ENCODE data around the gene LFNG. TPM values are rescaled to one million over a fixed set of nuclear protein-coding genes. Genes with fewer than 3 reads are reported as not detected.

The LFNG gene
- total RNA-seq, 1 experiment from 2014 or later, result 2.4 TPM

DNA sequence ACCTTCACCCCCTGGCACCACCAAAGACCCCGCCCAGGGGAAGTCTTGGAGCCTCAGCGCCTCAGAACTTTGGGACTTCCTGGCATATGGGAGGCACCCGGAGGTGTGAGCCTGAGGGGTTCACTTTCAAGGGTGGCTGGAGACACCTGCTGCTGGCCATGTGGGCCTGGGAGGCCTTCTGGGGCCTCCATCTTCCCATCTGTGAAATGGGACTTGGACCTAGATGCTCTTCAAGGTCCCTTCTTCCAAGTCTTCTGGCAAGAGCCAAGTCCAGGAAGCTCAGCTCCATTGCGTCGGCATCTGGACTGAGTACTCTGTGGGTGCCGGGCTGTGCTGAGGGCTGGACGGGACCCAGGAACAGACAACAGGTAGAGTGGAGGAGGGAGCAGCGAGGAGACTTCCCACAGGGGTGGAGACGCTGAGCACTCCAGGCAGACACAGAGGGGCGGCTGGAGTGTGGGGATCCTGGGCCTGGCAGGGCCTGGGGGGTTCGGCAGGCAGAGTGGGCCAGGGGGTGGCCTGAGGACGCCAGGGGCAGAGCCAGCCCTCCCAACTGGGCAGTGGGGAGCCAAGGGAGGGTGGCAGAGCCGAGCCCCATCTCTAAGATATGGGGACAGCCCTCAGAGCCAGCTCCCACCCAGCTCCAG, 9.3 kb upstream of the LFNG start:
- no TSS peak for BruUV-seq (replicated peaks)
- peaks cover 9% of the 10 kb centered on the region for H3K4me1 Mint-ChIP-seq (ENCODE audit: insufficient read depth, unreplicated experiment)
- no peak for DNase-seq (ENCODE audit: unreplicated experiment)
- H3K27me3 Mint-ChIP-seq (ENCODE audit: insufficient read depth, unreplicated experiment), result no peaks in the 10 kb centered on the region
- CTCF ChIA-PET, result interaction anchor here (0.7 kb wide), 1 partner anchor 98 kb away, joined by 3 read pairs; no protein-coding TSS in a partner anchor
- no peaks in the 10 kb centered on the region for H3K36me3 Mint-ChIP-seq (ENCODE audit: insufficient read depth, unreplicated experiment)
- H3K9me3 Mint-ChIP-seq (ENCODE audit: unreplicated experiment), result no peaks in the 10 kb centered on the region
- TF ChIP-seq, protein P1, sequence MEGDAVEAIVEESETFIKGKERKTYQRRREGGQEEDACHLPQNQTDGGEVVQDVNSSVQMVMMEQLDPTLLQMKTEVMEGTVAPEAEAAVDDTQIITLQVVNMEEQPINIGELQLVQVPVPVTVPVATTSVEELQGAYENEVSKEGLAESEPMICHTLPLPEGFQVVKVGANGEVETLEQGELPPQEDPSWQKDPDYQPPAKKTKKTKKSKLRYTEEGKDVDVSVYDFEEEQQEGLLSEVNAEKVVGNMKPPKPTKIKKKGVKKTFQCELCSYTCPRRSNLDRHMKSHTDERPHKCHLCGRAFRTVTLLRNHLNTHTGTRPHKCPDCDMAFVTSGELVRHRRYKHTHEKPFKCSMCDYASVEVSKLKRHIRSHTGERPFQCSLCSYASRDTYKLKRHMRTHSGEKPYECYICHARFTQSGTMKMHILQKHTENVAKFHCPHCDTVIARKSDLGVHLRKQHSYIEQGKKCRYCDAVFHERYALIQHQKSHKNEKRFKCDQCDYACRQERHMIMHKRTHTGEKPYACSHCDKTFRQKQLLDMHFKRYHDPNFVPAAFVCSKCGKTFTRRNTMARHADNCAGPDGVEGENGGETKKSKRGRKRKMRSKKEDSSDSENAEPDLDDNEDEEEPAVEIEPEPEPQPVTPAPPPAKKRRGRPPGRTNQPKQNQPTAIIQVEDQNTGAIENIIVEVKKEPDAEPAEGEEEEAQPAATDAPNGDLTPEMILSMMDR (IDR thresholded peaks at IDR 0.05; ENCODE audit: unreplicated experiment), result no peak
- intact Hi-C loops (cut with micrococcal nuclease), result no loop called here
- no peak overlapping the region for H3K27ac Mint-ChIP-seq (ENCODE audit: low read depth, unreplicated experiment)
- POLR2A ChIA-PET, result interaction anchor here (0.6 to 1.2 kb wide), 2 partner anchors 45 to 108 kb away, joined by 3 to 5 read pairs; partner anchors contain the start of gene BRAT1
- H3K4me3 Mint-ChIP-seq (ENCODE audit: unreplicated experiment), result no peak overlapping the region

DNA sequence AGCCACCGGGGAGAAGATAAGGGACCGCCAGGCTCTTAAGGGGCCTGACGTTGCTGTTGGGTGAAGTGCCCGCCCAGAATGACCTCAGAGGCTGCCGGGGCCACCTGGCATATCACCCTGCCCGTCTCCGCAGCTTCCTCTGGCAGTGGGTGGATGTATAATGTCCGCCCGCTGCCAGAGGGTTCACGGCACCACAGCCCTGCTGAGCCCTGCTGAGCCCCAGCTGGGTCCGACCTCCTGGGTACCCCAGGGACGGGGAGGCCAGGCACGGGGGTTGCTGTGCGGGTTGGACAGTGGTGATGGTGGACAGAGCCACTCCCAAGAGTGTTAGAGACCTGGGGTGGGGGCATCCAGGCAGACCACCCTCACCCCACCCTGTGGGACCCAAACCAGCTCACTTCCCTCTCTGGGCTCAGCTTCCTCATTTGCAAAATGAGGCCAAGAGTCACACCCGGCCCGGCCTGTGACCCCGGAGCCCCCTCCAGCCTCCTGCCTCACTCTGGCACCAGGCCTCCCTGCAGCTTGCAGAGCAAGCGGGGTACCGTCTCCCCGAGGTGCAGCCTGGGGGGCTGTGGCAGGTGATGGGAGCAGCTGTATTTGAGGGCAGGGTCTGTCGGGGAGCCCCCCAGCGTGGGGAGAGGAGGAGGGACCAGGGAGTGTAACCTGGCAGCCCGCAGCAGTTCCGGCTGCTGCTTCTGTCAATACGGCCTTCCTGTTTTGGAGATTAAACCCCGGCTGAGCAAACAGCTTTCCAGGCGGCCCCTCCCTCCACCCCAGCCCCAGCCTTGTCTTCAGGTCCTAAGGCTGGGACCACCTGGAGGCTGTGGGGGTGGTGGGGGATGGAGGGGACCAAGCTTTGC, 8.4 kb upstream of the LFNG start:
- no peaks in the 10 kb centered on the region for H3K36me3 Mint-ChIP-seq (ENCODE audit: insufficient read depth, unreplicated experiment)
- H3K27me3 Mint-ChIP-seq (ENCODE audit: insufficient read depth, unreplicated experiment), result no peaks in the 10 kb centered on the region
- ChIA-PET POLR2A (interaction anchor here (0.6 to 1.2 kb wide), 2 partner anchors 45 to 109 kb away, joined by 3 to 5 read pairs; partner anchors contain the start of gene BRAT1), CTCF (no interaction called here)
- intact Hi-C loops (cut with micrococcal nuclease), result no loop called here
- peaks cover 9% of the 10 kb centered on the region for H3K4me1 Mint-ChIP-seq (ENCODE audit: insufficient read depth, unreplicated experiment)
- H3K9me3 Mint-ChIP-seq (ENCODE audit: unreplicated experiment), result no peaks in the 10 kb centered on the region
- TF ChIP-seq, protein P1 (IDR thresholded peaks at IDR 0.05; ENCODE audit: unreplicated experiment), result no peak
- no peak for DNase-seq (ENCODE audit: unreplicated experiment)
- no peak overlapping the region for H3K27ac Mint-ChIP-seq (ENCODE audit: low read depth, unreplicated experiment)
- no peak overlapping the region for H3K4me3 Mint-ChIP-seq (ENCODE audit: unreplicated experiment)
- BruUV-seq (replicated peaks), result no TSS peak

DNA sequence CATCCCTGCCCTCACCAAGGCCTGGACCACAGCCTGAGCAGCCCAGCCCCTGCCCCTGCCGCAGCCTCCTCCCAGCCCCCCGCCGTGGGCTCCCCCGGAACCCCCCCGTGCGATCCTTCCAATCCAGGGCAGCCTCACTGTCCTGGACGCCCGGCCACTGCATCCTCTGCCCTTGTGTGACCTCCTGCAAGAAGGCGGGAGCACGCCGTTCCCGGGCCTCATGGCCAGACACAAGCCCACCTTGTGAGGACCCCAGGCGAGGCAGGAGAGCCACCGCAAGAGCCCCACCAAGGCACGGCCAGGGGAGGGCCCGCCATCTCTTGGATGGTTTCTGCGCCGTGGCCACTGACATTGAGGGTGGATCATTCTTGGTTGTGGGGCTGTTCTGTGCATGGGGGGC, 7.8 kb upstream of the LFNG start:
- intact Hi-C loops (cut with micrococcal nuclease), result no loop called here
- Mint-ChIP-seq H3K27ac (ENCODE audit: low read depth, unreplicated experiment) (no peak overlapping the region), H3K9me3 (ENCODE audit: unreplicated experiment) (no peaks in the 10 kb centered on the region), H3K4me3 (ENCODE audit: unreplicated experiment) (no peak overlapping the region), H3K4me1 (ENCODE audit: insufficient read depth, unreplicated experiment) (peaks cover 9% of the 10 kb centered on the region), H3K27me3 (ENCODE audit: insufficient read depth, unreplicated experiment) (no peaks in the 10 kb centered on the region), H3K36me3 (ENCODE audit: insufficient read depth, unreplicated experiment) (no peaks in the 10 kb centered on the region)
- POLR2A ChIA-PET, result no interaction called here
- CTCF ChIA-PET, result no interaction called here
- TF ChIP-seq, protein P1 (IDR thresholded peaks at IDR 0.05; ENCODE audit: unreplicated experiment), result no peak
- no TSS peak for BruUV-seq (replicated peaks)
- no peak for DNase-seq (ENCODE audit: unreplicated experiment)

DNA sequence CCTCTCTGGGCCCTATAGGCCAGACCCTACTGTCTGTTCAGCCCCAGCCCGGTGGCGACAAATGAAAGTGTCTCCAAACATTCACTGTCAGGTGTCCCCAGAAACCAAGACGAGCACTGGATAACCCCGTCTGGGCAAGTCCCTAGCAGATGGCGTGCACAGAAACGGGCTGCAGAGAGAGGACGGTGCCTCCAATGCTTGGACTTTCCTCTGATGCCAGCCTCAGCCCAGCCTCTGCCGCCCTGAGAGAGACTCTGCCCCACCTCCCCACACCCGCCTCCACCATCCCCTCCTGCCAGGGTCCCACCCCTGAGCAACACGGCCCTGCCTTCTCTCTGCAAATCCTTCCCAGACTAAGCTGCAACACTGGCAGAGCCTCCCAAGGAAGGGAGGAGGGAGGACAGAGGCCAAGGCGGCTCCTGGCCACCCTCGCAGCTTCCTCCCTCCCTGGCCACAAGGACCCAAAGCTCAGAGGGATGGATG, 7.4 kb upstream of the LFNG start:
- CTCF ChIA-PET, result interaction anchor here (0.6 kb wide), 1 partner anchor 60 kb away, joined by 3 read pairs; no protein-coding TSS in a partner anchor
- H3K4me1 Mint-ChIP-seq (ENCODE audit: insufficient read depth, unreplicated experiment), result peaks cover 9% of the 10 kb centered on the region
- no peak for DNase-seq (ENCODE audit: unreplicated experiment)

More for the DNA sequence above, 7.4 kb upstream of the LFNG start:
- Mint-ChIP-seq H3K4me3 (ENCODE audit: unreplicated experiment) (no peak overlapping the region), H3K27me3 (ENCODE audit: insufficient read depth, unreplicated experiment) (no peaks in the 10 kb centered on the region), H3K27ac (ENCODE audit: low read depth, unreplicated experiment) (no peak overlapping the region), H3K36me3 (ENCODE audit: insufficient read depth, unreplicated experiment) (no peaks in the 10 kb centered on the region), H3K9me3 (ENCODE audit: unreplicated experiment) (no peaks in the 10 kb centered on the region)
- no TSS peak for BruUV-seq (replicated peaks)
- POLR2A ChIA-PET, result no interaction called here
- TF ChIP-seq, protein P1 (IDR thresholded peaks at IDR 0.05; ENCODE audit: unreplicated experiment), result no peak
- intact Hi-C loops (cut with micrococcal nuclease), result no loop called here

Data from MCF 10A (cell line).